Mucosa of gallbladder (tissue), 1 donor: ENCODE measurements around the gene IFNAR1. TPM values are rescaled to one million over a fixed set of nuclear protein-coding genes. Genes with fewer than 3 reads are reported as not detected.
A peak's percentile ranks its signal among the peaks of the same experiment; 100 is the strongest.
"Not testable (repeated sequence)": the region's sequence is repeated elsewhere in the genome, so short reads cannot be mapped to it uniquely, and the experiment has no call there.

ENCODE experiments used
- DNase-seq: peaks from one replicate; pipeline ENCODE4 v3.0.0-alpha.2; 2020; ENCODE audit warnings: low spot score
- total RNA-seq: library from RNA; stranded (reverse); gene quantifications from one replicate; pipeline ENCODE4 v1.2.1, GENCODE V29; 2021
- donor health status: DM: no; HTN: no; CAD: no.

Gene IFNAR1
- total RNA-seq, 1 donor from 2014 or later, result 59.0 TPM

GRCh38 chr21:33375101-33375644 lies 50.4 kb downstream of the IFNAR1 start:
- DNase-seq, result no peak

DNA sequence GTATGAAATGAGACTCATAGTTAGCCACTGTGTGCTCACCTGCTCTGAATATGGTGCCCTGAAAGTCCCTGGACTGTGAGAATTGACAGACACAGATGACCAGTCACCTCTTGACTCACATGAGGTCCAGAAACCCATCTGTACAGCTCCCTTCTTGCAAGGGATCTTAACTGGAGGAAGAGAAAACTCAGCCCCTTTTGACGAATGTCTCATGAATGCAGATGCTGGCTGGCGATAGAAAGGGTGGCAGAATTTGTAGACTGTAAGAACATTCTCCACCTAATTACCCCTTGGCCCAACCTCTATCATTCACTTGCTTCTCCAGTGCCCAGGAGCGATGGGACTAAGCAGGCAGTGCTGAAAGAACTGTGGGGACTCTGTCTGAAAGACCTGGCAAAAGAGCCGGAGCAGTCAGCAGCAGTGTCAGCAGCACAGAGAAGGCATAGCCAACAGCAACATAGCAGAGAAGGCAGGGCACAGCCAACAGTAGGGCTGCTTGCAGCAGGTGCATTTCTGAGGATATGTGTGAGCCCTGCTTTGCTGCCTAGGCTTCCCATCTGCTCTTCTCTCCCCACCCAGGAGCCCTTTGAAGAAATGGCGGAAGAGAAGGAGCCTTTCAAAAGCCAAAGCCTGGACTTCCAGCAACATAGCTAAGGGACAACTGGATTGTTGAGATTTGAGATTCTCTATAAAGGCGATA lies 52.6 kb downstream of the IFNAR1 start:
- DNase-seq, result no peak

DNA sequence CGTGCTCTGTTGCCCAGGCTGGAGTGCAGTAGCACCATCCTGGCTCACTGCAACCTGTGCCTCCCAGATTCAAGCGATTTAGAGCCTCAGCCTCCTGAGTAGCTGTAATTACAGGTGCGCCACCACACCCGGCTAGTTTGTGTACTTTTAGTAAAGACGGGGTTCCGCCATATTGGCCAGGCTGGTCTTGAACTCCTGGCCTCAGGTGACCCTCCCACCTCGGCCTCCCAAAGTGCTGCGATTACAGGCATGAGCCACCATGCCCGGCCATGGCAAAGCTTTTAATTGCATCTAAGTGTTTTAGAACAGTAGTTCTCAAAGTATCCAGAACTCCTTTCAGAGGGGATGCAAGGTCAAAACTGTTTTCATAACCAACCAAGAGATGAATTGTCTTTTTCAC lies 53.3 kb downstream of the IFNAR1 start:
- DNase-seq, result no peak

DNA sequence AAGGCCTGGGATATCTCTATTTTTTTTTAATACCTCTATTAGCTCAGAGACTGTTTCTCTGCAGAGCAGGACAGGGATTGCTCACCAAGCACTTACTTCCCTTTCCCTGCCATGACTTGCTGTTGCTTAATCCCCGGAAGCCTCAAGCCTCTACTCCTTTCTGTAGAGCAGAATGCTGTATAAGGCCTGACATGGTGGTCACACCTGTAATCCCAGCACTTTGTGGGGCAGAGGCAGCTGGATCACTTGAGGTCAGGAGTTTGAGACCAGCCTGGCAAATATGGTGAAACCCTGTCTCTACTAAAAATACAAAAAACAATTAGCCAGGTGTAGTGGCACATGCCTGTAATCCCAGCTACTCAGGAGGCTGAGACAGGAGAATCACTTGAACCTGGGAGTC lies 55.2 kb downstream of the IFNAR1 start:
- not testable (repeated sequence) for DNase-seq

DNA sequence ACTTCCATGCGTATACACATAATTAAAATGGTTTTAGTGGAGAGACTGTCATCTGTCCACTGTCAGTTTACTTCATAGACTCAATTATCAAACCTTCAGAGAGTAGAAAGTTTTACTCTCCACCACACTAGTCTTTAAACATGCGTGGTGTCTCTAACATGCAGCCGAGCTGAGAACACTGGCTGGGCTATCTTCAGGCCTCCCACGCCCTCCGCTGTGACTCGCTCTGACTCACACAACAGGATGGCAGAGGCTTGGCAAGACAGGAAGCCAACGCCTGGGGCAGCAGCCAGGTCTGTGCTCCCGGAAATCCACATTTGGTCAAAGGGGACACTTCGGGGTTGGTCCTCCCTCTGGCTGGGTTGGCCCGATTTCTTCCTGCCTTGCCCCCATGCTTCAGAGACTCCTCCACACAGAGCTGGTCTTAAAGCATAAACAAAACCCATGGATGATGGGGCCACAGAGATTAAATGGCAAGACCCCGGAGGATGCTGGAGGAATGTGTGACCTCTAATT lies 55.8 kb downstream of the IFNAR1 start:
- DNase-seq, result peak; percentile 91

DNA sequence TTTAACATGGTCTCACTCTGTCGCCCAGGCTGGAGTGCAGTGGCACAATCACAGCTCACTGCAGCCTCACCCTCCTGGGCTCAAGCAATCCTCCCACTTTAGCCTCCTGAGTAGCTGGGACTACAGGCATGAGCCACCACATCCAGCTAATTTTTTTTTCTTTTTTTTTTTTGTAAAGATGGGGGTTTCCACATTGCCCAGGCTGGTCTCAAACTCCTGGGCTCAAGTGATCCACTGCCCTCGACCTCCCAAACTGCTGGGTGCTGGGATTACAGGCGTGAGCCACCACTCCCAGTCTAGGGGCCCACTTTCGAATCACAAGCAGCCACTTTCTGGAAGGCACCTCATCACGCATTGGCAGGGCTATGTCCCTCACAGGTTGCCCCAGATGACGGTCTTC lies 56.6 kb downstream of the IFNAR1 start:
- not testable (repeated sequence) for DNase-seq

DNA sequence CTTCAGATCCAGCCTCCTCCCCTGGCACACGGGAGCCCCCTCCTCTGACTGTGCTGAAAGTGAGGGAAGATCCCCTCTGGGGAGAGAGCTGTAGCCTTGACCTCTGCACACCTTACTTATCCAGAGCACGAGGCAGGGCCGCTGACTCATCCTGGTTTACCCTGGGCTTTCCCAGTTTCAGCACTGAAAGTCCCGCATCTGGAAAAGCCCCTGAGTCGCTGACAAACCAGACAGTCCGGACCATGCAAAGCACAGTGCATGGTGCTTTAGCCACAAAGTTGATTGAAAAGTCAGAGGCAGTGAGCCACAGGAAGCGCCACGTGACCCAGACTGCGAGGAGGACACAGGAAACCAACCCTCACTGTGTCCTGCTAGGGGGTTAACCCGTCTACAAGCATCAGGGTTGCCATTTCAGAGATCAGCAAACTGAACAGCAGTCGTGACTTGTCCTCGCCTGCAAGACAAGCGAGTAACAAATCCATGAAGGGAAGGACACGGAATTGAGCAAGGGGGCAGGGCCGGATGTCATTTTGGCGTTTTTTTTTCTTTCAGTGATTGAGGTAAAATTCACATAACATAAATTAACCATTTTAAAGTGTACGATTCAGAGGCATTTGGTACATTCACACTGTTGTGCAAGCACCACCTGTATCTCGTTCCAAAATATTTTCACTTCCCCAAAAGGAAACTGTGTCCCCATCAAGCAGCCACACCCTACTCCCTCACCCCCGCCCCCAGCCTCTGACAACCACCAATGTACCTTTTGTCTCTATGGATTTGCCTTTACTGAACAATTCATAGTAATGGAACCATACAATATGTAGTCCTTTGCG lies 58.5 kb downstream of the IFNAR1 start:
- peak; percentile 52 for DNase-seq

- DNase-seq, result no peak
These were observed 60.1 kb downstream of the IFNAR1 start for GRCh38 chr21:33384841-33385331.

DNA sequence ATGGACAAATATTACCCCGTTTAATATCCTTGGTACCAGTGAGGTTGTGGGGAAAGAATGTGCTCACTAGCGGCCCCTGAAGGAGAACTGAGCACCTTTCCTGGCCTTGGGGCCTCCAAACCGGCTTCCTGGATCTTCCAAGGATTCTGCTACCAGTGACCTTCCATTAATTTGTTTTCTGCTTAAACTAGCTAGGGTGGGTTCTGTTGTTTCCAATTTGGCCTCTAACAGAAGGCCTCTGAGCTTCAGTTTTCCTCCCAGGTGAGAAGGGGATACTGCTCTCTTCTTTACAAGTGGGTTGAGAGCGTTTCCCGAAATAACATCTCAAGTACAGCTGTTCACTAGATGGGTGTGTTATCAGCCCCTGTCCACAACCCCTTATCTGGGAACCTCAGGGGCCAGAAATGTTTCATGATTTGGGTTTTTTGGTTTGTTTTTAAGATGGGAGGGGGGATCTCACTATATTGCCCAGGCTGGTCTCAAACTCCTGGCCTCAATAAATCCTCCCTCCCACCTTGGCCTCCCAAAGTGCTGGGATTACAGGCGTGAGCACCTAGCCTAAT lies 61.5 kb downstream of the IFNAR1 start:
- no peak for DNase-seq

GRCh38 chr21:33387294-33387693 lies 62.5 kb downstream of the IFNAR1 start:
- DNase-seq, result no peak

DNA sequence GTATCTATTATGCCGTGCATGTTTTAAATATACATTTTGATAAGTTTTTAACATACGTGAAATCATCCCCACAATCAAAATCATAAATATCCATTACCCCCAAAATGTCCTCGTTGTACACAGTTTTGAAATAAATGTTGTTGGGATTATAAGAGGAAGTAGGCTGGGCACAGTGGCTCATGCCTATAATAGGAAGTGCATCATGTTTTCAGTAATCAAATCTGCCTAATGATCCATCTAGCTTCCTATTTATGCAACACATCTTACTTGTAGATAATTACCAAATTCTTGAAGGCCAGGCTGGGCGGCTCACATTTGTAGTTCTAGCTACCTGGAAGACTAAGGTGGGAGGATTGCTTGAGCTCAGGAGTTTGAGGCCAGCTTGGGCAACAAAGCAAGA lies 63.4 kb downstream of the IFNAR1 start:
- DNase-seq, result no peak

- no peak for DNase-seq
These were observed 65.7 kb downstream of the IFNAR1 start for GRCh38 chr21:33390479-33390878.

- DNase-seq, result no peak
These were observed 66.9 kb downstream of the IFNAR1 start for GRCh38 chr21:33391656-33392055.

GRCh38 chr21:33392284-33392985 lies 67.7 kb downstream of the IFNAR1 start:
- DNase-seq, result no peak

DNA sequence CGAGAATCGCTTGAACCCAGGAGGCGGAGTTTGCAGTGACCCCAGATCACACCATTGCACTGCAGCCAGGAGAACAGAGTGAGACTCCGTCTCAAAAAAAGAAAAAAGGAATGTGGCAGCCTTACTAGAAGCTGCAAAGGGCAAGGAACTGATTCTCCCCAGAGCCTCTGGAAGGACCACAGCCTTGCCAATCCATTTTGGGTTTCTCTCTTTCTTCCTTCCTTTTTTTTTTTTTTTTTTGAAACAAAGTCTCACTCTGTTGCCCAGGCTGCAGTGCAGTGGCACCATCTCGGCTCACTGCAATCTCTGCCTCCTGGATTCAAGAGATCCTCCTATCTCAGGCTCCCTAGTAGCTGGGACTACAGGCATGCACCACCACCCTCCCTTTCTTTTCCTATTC lies 68.6 kb downstream of the IFNAR1 start:
- DNase-seq, result no peak

DNA sequence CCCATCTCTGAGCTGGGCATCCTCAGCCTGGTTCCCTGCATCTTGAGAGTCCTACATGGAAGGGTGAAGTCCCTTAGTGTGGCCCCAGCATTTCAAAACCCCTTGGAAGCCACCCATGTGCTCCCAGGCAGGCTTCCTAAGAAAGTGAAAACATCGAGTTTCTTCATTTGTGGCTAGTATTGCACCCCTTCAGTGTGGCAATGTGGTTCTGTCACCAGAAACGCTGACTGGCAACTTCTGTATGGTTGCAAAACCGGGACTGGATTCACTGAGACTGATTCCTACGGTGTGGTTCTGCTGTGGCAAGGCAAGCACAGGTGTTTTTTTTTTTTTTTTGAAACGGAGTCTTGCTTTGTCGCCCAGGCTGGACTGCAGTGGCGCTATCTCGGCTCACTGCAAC lies 69.5 kb downstream of the IFNAR1 start:
- DNase-seq, result peak; percentile 27

- DNase-seq, result no peak
These were observed 71.1 kb downstream of the IFNAR1 start for GRCh38 chr21:33395891-33396331.

GRCh38 chr21:33396436-33396835 lies 71.7 kb downstream of the IFNAR1 start:
- DNase-seq, result no peak

DNA sequence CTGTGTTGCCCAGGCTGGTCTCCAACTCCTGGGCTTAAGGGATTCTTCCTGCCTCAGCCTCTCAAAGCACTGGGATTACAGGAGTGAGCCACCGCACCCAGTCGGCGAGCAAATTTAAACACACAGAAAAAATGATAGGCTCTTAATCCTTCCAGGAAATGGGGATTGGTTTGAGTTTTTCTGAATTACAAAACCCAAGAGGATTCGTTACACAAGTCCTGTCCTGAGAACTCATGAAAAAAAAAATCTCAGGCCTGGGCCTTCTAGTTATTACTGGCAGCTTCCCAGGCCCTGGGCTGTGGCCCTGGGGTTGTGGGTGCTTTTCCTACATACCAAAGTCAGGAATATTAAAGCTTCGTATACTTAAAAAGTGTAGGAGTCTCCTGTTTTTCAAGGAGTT lies 72.2 kb downstream of the IFNAR1 start:
- DNase-seq, result no peak

DNA sequence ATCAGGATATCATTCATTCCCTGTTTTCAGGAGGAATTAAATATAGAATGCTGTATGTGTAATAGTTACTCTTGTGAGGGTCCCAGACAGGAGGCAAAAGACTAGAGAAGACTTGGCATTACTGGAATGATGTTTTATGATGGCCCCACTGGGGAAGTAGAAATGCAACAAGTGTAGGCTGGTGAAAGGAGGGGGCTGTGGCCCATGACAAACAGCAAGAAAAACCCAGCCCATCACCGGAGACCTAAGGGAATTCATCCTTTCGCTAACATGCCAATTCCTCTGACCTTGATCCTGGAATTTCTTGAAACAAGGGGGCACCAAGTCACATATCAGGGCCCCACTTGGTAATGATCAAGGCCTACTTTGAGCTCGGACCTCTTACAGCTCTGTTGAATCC lies 72.9 kb downstream of the IFNAR1 start:
- no peak for DNase-seq

- no peak for DNase-seq
These were observed 73.6 kb downstream of the IFNAR1 start for GRCh38 chr21:33398361-33398760.

GRCh38 chr21:33401630-33401992 lies 76.8 kb downstream of the IFNAR1 start:
- DNase-seq, result no peak
